Effector memory CD4-positive, alpha-beta T cell (primary cell): Measurements from ENCODE around the gene SYNPO2.

Experiments
- DNase-seq, 3 donors: peaks; one replicate each; pipeline ENCODE4 v3.0.0-alpha.2; 2020
- H3K27ac ChIP-seq: 2 replicates; pipeline ENCODE4 v1.7.0; 2013; ENCODE audit warnings: mild to moderate bottlenecking, low read length, moderate library complexity; ENCODE audit not compliant: insufficient read depth, poor library complexity, severe bottlenecking
- H3K27me3 ChIP-seq: replicated peaks from 2 replicates; pipeline ENCODE4 v1.7.0; 2013; ENCODE audit warnings: mild to moderate bottlenecking, low read length; ENCODE audit not compliant: insufficient read depth, control insufficient read depth, poor library complexity, severe bottlenecking
- H3K36me3 ChIP-seq: 2 replicates; pipeline ENCODE4 v1.7.0; 2013; ENCODE audit warnings: mild to moderate bottlenecking, low read length, moderate library complexity; ENCODE audit not compliant: control insufficient read depth, insufficient read depth
- H3K4me1 ChIP-seq: 2 replicates; pipeline ENCODE4 v1.7.0; 2013; ENCODE audit warnings: low read length, mild to moderate bottlenecking; ENCODE audit not compliant: control insufficient read depth, insufficient read depth, poor library complexity, severe bottlenecking
- H3K4me3 ChIP-seq: 2 replicates; pipeline ENCODE4 v1.7.0; 2013; ENCODE audit warnings: low read length, low read depth, mild to moderate bottlenecking; ENCODE audit not compliant: insufficient read depth, poor library complexity, severe bottlenecking
- H3K9me3 ChIP-seq: 2 replicates; pipeline ENCODE4 v1.7.0; 2013; ENCODE audit warnings: mild to moderate bottlenecking, low read length, moderate library complexity; ENCODE audit not compliant: control insufficient read depth

Gene SYNPO2

DNA sequence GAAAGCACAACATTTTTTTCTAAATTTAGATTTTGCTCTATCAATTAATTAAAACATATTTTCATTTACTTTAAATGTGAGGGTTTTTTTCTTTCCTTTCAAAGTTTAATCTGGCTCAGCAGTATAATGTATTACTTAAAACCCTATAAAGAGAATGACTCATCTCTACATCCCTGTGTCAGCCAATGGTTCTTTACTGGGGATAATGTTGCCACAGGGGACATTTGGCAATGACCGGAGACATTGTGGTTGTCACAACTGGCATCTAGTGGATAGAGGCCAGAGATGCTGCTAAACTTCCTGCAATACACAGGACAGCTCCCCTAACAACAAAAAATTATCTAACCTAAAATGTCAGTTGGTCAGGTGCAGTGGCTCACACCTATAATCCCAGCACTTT lies 53.8 kb downstream of the SYNPO2 start:
- no peak overlapping the region for H3K27ac ChIP-seq
- no peaks in the 10 kb centered on the region for H3K36me3 ChIP-seq
- H3K4me1 ChIP-seq: no peaks in the 10 kb centered on the region
- no peak for DNase-seq
- no peak overlapping the region for H3K4me3 ChIP-seq
- H3K9me3 ChIP-seq: no peaks in the 10 kb centered on the region
- H3K27me3 ChIP-seq: no peaks in the 10 kb centered on the region

DNA sequence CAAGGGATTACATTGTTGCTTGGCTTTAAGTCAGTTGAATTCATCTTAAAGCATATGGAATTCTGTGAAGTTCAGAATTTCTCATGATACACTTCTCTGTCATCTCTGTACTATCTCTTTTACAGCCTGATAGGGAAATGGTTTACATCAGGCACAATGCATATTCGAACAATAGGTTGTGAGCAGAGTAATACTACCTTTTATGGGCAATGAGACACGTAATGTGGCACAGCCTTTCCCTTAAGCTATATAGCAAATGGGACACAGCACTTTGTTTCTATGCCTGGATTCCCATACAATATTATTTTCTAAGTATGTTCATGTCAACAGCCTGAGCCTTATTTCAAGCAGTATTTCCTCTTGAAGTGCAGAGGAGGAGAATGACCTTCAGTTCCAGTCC lies 58.4 kb downstream of the SYNPO2 start:
- Histone ChIP-seq H3K27ac (no peak overlapping the region), H3K4me1 (no peaks in the 10 kb centered on the region), H3K9me3 (no peaks in the 10 kb centered on the region), H3K4me3 (no peak overlapping the region), H3K27me3 (no peaks in the 10 kb centered on the region), H3K36me3 (no peaks in the 10 kb centered on the region)
- DNase-seq: no peak

DNA sequence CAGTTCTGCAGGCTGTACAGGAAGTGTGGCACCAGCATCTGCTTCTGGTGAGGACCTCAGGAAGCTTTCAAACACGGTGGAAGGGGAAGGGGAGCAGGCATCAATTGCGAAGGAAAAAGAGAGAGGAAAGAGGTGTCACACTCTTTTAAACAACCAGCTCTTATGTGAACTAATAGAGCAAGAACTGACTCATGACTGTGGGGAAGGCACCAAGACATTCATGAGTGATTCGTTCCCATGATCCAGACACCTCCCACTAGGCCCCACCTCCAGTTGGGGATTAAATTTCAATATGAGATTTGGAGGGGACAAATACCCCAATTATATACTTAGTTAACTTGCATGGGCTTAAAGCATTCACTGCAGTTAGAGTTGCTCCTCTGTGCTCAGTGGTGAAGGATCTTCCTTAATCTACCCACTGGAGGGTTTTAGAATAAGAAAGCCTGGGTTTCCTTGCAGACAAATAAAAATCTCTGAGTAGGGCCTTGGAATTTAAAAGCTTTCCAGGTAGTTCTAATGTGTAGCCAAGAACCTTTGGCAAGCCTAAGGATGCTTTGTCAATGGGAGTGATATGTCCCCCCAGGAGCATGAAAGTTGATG lies 60.0 kb downstream of the SYNPO2 start:
- no peak overlapping the region for H3K4me3 ChIP-seq
- H3K27me3 ChIP-seq: no peaks in the 10 kb centered on the region
- no peak for DNase-seq
- H3K4me1 ChIP-seq: no peaks in the 10 kb centered on the region
- H3K27ac ChIP-seq: no peak overlapping the region
- H3K9me3 ChIP-seq: no peaks in the 10 kb centered on the region
- H3K36me3 ChIP-seq: no peaks in the 10 kb centered on the region

DNA sequence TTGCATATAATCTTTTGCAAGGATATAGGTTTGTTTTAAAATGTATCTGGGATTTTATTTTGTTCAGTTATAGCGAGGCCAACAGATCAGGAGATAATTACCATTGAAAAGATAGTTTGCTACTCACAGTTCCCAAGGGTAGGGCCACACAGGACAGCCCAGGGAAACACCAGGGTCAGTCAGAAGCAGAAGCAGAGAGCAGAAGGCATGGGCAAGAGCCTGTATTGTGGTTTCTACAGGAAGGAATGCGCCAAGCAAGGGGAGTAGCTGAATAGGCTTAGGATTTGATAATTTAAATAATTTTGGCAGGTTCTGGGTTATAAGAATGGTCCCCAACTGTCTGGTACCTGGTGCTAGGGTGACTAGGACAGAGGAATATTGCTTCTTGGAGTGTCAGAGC lies 61.6 kb downstream of the SYNPO2 start:
- H3K4me3 ChIP-seq: no peak overlapping the region
- H3K4me1 ChIP-seq: no peaks in the 10 kb centered on the region
- H3K36me3 ChIP-seq: no peaks in the 10 kb centered on the region
- no peaks in the 10 kb centered on the region for H3K27me3 ChIP-seq
- no peak for DNase-seq
- H3K27ac ChIP-seq: no peak overlapping the region
- no peaks in the 10 kb centered on the region for H3K9me3 ChIP-seq

DNA sequence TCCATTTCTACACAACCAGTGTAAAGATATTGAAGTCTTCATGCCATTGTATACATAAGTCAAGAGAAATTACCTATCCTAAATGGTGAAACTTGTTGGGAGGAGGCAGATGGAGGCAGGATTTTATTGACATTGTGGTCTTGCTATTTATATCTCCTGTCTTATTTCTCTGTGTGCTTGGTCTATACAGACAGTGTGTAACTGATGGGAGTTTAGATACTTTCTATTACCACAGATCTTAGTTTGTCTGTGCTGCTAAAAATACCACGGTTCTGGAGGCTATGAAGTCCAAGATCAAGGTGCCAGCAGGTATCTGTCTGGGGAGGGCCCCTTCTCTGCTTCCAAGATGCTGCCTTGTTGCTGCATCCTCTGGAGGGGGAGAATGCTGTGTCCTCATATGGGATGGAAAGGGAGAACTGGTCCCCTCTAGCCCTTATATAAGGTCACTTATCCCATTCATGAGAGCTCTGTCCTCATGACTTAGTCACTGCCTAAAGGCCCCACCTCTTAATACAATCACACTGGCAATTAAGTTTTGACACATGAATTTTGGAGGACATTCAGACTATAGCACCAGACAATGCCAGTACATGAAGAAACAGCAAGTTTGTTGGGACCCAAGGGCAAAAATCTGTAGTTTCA lies 62.4 kb downstream of the SYNPO2 start:
- Histone ChIP-seq H3K27ac (no peak overlapping the region), H3K4me3 (no peak overlapping the region), H3K9me3 (no peaks in the 10 kb centered on the region), H3K27me3 (no peaks in the 10 kb centered on the region), H3K36me3 (no peaks in the 10 kb centered on the region), H3K4me1 (no peaks in the 10 kb centered on the region)
- DNase-seq: no peak

DNA sequence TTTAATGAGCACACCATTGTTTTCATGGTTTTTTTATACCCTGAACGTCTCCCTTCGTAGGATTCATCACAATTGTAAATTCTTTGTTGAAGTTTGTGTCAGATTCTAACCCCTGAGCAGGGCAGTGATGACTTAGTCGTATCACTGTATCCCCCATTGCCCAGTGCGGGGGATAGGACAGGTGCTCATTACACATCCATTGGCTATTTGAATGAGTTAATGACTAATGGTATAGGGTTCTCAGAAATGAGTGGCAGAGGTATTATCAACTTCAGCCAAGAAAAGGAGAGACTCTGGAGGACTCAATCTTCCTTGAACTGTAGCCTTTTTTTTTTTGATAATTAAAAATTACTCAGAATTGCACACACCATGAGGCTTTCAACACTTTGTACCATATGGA lies 64.6 kb downstream of the SYNPO2 start:
- Histone ChIP-seq H3K4me3 (no peak overlapping the region), H3K9me3 (no peaks in the 10 kb centered on the region), H3K36me3 (no peaks in the 10 kb centered on the region), H3K4me1 (no peaks in the 10 kb centered on the region), H3K27me3 (no peaks in the 10 kb centered on the region), H3K27ac (no peak overlapping the region)
- DNase-seq: no peak

DNA sequence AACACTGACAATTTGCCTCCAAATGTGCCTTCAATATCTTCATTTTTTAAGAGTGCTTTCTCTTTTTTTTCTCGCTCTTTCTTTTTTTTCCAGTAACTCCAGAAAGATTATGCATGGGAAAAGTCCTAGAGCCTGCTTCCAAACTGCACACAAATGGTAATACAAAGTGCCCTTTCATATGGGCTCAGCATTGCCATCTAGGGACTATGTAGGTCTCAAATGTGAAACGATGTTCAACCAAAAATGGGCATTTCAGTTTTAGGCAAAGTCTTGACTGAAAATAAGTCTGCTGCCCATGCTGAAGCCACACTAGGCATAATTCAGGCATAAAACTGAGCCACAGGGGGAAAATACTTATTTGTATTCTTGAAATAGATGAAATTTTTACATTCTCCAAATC lies 65.6 kb downstream of the SYNPO2 start:
- Histone ChIP-seq H3K27me3 (no peaks in the 10 kb centered on the region), H3K36me3 (no peaks in the 10 kb centered on the region), H3K4me3 (no peak overlapping the region), H3K27ac (no peak overlapping the region), H3K9me3 (no peaks in the 10 kb centered on the region), H3K4me1 (no peaks in the 10 kb centered on the region)
- no peak for DNase-seq

DNA sequence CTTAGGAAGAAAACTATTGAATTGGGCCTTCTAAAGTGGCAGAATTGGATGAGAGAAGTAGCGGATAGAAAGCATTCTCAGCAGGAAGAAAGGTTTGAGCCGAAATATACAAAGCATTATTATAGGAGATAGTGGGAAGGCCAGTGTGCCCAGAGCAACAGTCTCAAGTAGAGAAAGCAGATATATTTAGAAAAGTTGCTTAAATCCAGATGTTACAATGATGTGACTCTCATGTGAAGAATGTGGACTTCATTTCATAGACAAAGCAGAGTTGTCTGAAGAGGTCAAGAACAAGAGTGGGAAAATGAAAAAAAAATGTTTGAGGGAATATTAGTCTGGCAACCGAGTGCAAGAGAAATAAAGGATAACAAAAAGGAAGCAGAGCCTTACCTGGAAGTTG lies 66.9 kb downstream of the SYNPO2 start:
- no peaks in the 10 kb centered on the region for H3K27me3 ChIP-seq
- H3K4me3 ChIP-seq: no peak overlapping the region
- no peaks in the 10 kb centered on the region for H3K4me1 ChIP-seq
- DNase-seq: no peak
- no peaks in the 10 kb centered on the region for H3K9me3 ChIP-seq
- H3K36me3 ChIP-seq: no peaks in the 10 kb centered on the region
- no peak overlapping the region for H3K27ac ChIP-seq

DNA sequence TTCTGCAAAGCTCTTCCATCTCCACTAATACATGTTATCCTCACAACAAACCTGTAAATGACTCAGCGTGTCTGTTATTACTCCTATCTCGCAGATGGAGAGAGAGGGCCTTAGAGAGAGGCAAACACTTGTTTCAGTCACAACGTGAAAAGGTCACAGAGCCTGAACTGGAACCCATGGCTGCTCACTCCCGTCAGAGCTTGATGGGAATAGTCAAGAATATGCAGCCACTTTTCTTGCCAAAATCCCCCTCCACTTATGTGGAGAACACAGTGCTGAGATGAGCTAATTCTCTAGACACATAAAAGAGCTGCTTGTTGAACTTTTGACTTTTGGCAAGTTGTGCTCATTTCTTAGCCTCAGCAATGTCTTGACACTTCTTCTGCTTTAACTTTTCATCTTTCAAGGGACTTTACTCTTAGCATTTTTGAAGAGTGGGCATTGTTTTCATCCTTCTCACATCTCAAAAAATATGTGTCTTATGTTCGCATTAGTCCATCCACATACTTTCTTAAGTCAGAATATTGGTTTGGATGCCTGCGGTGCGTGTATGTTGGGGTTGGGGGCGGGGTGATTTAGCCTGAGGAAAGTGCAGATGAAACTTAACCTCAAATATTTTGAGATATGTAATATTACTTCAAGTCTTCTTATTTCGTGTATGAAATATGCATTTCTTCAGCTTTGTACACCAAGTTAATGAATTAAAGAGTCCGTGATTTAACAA lies 69.2 kb downstream of the SYNPO2 start:
- no peak for DNase-seq
- no peaks in the 10 kb centered on the region for H3K36me3 ChIP-seq
- no peaks in the 10 kb centered on the region for H3K27me3 ChIP-seq
- no peak overlapping the region for H3K4me3 ChIP-seq
- H3K4me1 ChIP-seq: no peaks in the 10 kb centered on the region
- no peak overlapping the region for H3K27ac ChIP-seq
- no peaks in the 10 kb centered on the region for H3K9me3 ChIP-seq

DNA sequence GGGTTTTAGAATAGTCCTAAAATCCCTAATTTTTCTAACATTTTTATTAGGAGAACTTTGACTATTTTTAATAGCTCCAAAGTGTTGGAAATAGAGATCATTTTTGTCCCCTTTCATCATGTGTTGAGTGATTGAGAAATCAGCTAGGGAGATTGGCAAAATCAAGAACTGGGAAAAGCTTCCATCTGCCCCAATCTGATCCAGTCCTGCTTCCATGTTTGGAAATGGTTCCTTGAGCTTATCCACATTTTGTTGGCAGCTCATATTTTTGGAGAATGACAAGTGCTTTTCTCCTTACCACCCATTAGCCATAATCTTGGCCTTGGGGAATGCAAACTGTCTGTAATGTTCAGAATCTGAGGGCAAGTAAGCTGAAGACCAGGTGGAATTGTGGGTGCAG lies 73.9 kb downstream of the SYNPO2 start:
- Histone ChIP-seq H3K27ac (no peak overlapping the region), H3K36me3 (no peaks in the 10 kb centered on the region), H3K4me3 (no peak overlapping the region), H3K27me3 (no peaks in the 10 kb centered on the region), H3K4me1 (no peaks in the 10 kb centered on the region), H3K9me3 (no peaks in the 10 kb centered on the region)
- no peak for DNase-seq
